ENCODE measurements around the gene ANKRD33B.
A peak's percentile ranks its signal among the peaks of the same experiment; 100 is the strongest.
"Not testable (repeated sequence)": the region's sequence is repeated elsewhere in the genome, so short reads cannot be mapped to it uniquely, and the experiment has no call there.

Gene ANKRD33B

DNA sequence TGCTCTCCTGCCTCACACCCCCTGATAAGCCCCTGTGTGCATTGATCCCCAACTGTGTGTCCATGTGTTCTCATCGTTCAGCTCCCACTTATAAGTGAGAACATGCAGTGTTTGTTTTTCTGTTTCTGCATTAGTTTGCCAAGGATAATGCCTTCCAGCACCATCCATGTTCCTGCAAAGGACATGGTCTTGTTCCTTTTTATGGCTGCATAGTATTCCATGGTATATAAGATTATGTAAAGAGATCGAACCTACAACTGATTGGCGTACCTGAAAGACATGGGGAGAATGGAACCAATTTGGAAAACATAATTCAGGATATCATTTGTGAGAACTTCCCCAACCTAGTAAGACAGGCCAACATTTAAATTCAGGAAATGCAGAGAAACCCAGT is 32.4 kb downstream of the ANKRD33B start:
- DNase-seq, result no peak

- no peak for DNase-seq
Observed at GRCh38 chr5:10596886-10597451, 33.1 kb downstream of the ANKRD33B start.

- no peak for DNase-seq
Observed at GRCh38 chr5:10599113-10599512, 35.2 kb downstream of the ANKRD33B start.

DNA sequence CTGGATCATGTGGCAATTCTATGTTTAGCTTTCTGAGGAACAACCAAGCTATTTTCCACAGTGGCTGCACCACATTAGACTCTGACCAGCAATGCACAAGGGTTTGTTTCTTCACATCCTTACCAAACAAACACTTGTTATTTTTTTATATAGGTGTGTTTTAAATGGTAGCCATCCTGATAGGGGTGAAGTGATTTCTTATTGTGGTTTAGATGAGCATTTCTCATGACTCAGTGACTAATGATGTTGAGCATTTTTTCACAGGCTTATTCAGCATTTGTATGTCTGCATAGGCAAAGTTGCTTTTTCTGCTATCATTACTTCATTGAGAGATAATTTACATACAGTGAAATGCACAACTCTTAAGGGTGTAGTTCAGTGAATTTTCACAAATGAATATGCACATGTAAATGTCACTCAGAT is 36.0 kb downstream of the ANKRD33B start:
- DNase-seq, result no peak

- DNase-seq, result no peak
Observed at GRCh38 chr5:10600626-10601245, 36.9 kb downstream of the ANKRD33B start.

- no peak for DNase-seq
Observed at GRCh38 chr5:10601246-10602030, 37.6 kb downstream of the ANKRD33B start.

DNA sequence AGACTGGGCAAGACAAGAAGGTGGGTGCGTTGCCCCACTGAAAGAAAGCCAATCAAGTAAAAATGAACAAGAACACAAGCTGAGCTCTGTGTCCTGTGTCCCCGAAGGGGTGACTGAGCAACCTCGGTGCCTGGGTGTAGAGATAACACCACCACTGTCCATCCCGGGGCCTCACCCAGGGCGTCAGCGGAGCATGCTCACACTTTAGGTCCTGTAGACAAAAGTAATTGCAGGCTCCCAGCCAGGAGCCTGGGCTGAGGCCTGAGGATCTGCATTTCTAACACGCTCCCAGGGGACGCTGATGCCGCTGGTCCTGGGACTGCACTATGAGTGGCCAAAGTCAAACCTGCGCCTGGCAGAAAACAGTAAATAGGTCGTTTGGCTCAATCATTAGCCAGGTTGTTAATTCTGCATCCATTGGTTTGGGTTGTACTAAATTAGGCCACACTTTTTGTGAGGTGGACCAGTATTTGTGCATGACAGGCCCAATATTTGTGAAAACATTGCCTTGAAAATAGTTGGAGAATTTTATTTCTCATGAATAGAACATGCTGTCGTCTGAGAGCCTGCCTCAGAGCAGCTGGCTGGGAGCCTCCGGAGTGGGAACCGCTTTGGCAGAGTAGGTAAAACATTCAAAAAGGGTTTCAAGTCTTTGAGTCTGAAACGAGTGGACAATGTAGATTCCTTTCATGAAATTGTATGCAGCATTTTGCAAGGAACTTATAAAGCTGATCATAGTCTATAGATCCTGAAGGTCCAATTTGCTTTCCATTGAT is 38.3 kb downstream of the ANKRD33B start:
- no peak for DNase-seq

DNA sequence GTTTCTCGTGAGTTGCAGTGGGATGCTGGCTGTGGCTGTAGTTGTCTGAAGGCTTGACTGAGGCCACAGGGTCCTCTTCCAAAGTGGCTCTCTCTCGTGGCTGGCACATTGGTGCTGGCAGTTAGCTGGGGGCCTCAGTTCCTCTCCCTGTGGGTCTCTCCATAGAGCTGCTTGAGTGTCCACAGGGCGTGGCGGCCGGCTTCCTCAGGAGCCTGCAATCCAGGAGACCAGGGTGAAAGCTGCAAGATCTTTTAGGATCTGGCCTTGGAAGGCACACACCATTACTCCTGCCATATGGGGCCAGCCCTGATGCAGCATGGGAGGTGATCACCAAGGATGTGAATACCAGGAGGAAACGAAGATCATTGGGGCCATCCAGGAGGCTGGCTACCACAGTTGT is 41.1 kb downstream of the ANKRD33B start:
- no peak for DNase-seq

DNA sequence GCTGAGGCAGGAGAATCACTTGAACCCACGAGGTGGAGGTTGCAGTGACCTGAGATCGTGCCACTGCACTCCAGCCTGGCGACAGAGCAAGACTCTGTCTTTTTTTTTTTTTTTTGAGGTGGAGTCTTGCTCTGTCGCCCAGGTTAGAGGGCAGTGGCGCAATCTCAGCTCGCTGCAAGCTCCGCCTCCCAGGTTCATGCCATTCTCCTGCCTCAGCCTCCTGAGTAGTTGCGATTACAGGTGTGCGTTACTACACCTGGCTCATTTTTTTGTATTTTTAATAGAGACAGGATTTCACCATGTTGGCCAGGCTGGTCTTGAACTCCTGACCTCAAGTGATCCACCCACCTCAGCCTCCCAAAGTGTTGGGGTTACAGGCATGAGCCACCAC is 42.8 kb downstream of the ANKRD33B start:
- DNase-seq, result not testable (repeated sequence)

- peak; percentile 68 for DNase-seq
Observed at GRCh38 chr5:10607023-10607665, 43.3 kb downstream of the ANKRD33B start.

DNA sequence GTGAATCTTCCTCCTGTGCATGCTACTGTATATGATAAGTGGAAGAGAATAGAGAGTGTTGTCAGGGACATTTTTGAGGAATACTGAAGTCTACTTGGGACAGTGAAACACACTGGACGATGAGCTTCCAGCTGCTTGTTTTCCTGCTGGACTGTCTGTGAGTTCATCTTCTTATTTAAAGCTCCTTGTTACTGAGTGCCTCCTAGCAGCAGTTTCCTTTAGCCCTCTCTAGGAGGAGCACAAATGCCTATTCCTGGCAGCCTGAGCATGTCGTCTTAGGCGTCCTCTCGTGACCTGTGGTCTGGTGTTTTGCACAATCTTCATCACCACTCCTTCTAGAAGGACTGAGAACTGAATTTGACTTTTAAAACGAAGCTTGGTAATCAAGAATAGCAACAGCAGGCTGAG is 43.8 kb downstream of the ANKRD33B start:
- DNase-seq, result peak; percentile 91

GRCh38 chr5:10608081-10608480 is 44.2 kb downstream of the ANKRD33B start:
- DNase-seq, result not testable (repeated sequence)

DNA sequence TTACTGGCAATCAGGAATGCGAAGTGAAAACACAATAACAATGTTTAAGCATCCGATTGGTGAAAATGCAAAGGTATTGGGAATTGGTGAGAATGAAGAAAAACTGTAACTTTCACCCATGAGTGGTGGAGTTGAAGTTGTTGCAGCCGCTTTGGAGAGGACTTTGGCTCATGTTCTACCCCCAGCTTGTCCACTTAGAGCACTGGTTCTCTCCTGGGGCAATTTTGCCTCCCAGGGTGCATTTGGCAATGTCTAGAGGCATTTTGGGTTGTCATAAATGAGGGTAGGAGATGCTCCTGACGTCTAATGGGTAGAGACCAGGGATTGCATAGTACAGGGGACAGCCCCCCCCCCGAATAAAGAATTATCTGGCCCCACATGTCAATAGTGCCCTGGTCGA is 46.2 kb downstream of the ANKRD33B start:
- no peak for DNase-seq

DNA sequence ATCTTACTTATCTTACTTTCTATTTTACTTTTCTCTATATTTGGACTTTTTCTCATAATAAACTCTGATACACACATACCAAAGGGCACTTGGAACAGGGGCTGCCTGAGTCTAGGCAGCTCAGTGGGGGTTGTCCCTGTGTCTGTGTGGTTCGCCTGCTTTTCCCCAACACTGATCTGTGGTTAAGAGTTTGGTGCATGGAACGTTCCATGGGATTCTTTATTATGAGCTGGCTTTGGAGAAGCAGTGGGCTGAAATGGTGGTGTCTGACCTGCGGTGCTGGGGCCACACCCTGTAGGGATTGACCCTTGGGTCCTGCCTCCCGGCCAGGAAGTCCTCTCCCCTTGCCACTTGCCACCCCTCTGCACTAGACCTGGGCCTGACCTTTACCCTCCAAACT is 47.4 kb downstream of the ANKRD33B start:
- DNase-seq, result no peak

DNA sequence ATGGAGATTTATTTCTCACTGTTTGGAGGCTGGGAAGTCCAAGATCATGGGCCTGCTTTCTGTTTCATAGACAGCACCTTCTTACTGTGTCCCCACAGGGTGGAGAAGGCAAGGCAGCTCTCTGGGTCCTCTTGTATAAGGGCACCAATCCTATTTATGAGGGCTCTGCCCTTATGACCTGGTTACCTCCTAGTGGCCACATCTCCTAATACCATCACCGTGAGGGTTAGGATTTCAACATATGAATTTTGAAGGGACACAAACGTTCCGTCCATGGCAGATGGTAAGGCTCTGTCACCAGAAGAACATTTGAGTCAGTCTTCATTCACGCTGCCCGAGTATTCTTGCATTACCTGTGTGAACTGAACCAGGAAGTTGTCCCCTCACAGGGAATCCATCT is 48.4 kb downstream of the ANKRD33B start:
- no peak for DNase-seq

- no peak for DNase-seq
Observed at GRCh38 chr5:10615693-10616092, 51.8 kb downstream of the ANKRD33B start.

DNA sequence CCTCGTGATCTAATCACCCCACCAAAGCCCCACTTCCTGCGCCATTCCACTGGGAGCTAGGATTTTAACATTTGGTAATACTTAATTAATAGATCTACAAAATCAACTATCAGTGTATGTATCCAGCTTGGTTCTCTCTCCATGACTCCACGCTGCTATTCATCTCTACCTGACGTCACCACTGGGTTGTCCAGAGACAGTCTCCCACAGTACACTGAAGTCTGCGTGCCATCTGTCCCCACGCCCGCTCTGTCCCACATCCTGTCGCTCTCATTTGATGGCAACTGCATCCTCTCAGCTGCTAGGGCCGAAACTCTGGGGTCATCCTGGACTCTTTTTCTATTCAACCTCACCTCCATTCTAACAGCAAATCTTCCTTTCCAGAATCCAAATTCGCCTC is 53.2 kb downstream of the ANKRD33B start:
- no peak for DNase-seq

GRCh38 chr5:10618311-10618710 is 54.4 kb downstream of the ANKRD33B start:
- DNase-seq, result no peak

GRCh38 chr5:10619649-10620048 is 55.8 kb downstream of the ANKRD33B start:
- no peak for DNase-seq

- no peak for DNase-seq
Observed at GRCh38 chr5:10620346-10620745, 56.5 kb downstream of the ANKRD33B start.

DNA sequence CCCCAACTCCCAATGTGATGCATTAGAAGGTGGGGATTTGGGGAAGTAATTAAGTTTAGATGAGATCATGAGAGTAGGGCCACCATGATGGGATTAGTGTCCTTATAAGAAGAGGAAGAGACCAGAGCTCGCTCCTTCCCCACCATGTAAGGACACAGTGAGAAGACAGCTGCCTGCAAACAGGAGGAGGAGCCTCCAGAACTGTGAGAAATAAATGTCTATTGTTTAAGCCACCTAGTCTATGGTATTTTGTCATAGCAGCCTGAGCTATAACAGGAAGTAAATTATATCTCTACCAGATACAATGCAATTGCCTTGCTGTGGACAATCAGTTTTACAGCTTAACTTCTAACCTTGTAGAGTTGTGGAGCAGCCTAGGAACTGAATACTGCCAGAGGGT is 58.0 kb downstream of the ANKRD33B start:
- peak; percentile 54 for DNase-seq

GRCh38 chr5:10622810-10623209 is 58.9 kb downstream of the ANKRD33B start:
- no peak for DNase-seq

GRCh38 chr5:10623305-10623910 is 59.5 kb downstream of the ANKRD33B start:
- DNase-seq, result no peak
